ENCODE data around the gene CST3. TPM values are rescaled to one million over a fixed set of nuclear protein-coding genes. Genes with fewer than 3 reads are reported as not detected.
"Not testable (repeated sequence)": the region's sequence is repeated elsewhere in the genome, so short reads cannot be mapped to it uniquely, and the experiment has no call there.

The CST3 gene
- total and polyA plus RNA-seq, 5 experiments from 2014 or later, result 0.65 to 10.7 (median 5.3) TPM

DNA sequence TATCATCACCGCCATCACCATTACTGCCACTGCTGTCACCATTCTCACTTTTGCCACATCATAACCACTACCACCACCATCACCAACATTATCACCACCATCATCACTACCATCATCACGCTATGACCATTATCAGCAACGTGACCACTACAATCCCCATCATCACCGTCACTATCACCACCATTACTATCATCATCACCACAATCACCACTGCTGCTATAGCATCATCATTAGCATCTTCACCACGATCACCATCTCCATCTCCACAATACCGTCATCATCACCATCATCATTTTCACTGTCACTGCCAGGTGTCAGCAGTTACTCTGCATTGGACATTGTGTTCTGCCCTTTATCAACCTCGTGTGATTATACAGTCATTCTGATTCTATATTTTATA is 32.1 kb upstream of the CST3 start:
- Mint-ChIP-seq H3K27ac (no peak overlapping the region), H3K4me1 (no peaks in the 10 kb centered on the region), H3K27me3 (no peaks in the 10 kb centered on the region), H3K4me3 (no peak overlapping the region), H3K9me3 (peaks cover 0 to 2% (median 0%) of the 10 kb centered on the region in 9 donors), H3K36me3 (no peaks in the 10 kb centered on the region)
- POLR2A ChIA-PET, result no interaction called here
- ATAC-seq (no peak), DNase-seq (no peak)

DNA sequence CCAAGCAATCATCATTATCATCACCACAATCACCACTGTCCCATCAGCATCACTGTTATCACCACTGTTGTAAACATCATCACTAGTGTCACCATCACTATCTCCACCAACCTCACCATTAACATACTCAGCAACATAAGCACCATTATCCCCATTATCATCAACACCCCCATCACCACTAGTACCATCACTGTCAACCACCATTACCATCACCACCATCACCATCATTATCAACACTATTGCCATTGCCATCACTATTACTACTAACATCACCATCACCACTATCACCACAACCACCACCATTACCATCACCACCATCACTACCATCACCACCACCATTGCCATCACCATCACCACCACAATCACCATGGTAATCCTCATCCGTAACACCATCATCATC is 31.6 kb upstream of the CST3 start:
- Mint-ChIP-seq H3K27ac (no peak overlapping the region), H3K4me3 (no peak overlapping the region), H3K9me3 (peaks cover 0 to 2% (median 0%) of the 10 kb centered on the region in 9 donors), H3K4me1 (no peaks in the 10 kb centered on the region), H3K36me3 (no peaks in the 10 kb centered on the region), H3K27me3 (no peaks in the 10 kb centered on the region)
- ATAC-seq (no peak), DNase-seq (no peak)
- POLR2A ChIA-PET, result no interaction called here

DNA sequence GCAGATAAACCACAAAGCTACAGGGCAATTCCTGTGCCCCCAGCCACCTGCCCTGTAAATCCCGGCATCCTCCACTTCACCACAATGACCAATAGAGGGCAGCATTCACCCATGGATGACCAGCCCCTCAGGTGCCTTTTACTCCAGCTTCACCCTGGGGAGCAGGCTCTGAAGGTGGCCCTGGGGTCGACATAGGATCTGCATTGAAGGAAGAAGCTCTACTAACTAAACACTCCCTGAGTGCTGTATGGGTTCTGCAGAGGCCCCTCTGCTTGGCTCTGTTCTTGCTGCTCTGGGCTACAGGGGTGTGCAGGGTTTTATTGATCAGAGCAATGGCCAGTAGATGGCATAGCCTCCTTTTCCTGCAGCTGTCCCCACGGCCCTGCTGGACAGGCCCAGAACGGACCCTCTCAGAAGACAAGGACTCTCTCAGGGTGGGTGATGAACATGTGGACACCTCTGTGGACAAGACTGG is 30.8 kb upstream of the CST3 start:
- no peaks in the 10 kb centered on the region for H3K27me3 Mint-ChIP-seq
- no peak overlapping the region for H3K4me3 Mint-ChIP-seq
- no peaks in the 10 kb centered on the region for H3K4me1 Mint-ChIP-seq
- ATAC-seq (no peak), DNase-seq (peak in 6 of 10 donors; percentile 12 to 36 (median 26))
- POLR2A ChIA-PET, result no interaction called here
- no peaks in the 10 kb centered on the region for H3K36me3 Mint-ChIP-seq
- H3K9me3 Mint-ChIP-seq, result peaks cover 0 to 2% (median 0%) of the 10 kb centered on the region in 9 donors
- H3K27ac Mint-ChIP-seq, result no peak overlapping the region

DNA sequence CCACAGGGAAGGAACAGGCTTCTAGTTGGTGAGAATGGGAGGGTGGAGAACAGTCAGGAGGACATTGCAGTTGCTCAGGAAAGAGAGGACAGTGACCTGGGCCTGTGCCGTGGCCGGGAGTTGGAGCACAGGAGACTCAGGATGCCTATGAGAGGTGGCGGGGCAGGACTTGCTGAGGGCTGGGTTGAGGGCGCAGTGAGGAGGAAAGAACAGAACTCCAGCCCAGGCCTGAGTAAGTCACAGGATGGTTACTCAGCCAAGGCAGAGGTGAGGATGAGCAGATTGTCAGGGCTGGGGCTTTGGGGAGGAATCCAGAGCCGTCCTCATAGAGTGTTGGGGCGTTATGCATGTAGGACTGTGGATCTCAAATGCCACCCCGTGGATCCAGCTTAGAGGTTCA is 29.9 kb upstream of the CST3 start:
- no peak for ATAC-seq

DNA sequence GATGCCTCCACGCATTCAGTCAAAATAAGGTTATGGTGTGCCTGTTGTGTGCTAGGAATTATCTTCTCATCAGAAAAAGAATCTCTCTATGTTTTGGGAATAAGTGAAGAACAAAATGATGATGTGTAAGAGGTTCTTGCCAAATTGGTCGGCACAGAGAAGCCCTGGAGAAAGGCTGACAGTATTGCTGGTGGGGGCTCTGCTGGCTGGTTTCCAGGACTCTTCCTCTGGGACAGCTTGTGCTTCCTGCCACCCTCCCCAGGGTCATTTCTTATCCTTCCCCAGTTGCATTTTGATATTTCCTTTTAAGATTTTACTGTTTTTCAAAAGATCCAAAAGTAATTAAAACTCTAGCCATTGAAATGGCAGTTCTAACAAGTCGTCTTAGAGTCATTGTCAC is 28.9 kb upstream of the CST3 start:
- ATAC-seq, result no peak
- Mint-ChIP-seq H3K27ac (no peak overlapping the region), H3K36me3 (no peaks in the 10 kb centered on the region), H3K4me1 (no peaks in the 10 kb centered on the region), H3K4me3 (no peak overlapping the region), H3K9me3 (no peaks in the 10 kb centered on the region), H3K27me3 (no peaks in the 10 kb centered on the region)
- POLR2A ChIA-PET, result no interaction called here
- DNase-seq, result no peak

More for the DNA sequence above, 29.9 kb upstream of the CST3 start:
- H3K4me3 Mint-ChIP-seq, result no peak overlapping the region
- no peaks in the 10 kb centered on the region for H3K9me3 Mint-ChIP-seq
- no peak for DNase-seq
- no peaks in the 10 kb centered on the region for H3K27me3 Mint-ChIP-seq
- POLR2A ChIA-PET, result no interaction called here
- H3K4me1 Mint-ChIP-seq, result no peaks in the 10 kb centered on the region
- no peaks in the 10 kb centered on the region for H3K36me3 Mint-ChIP-seq
- H3K27ac Mint-ChIP-seq, result no peak overlapping the region

DNA sequence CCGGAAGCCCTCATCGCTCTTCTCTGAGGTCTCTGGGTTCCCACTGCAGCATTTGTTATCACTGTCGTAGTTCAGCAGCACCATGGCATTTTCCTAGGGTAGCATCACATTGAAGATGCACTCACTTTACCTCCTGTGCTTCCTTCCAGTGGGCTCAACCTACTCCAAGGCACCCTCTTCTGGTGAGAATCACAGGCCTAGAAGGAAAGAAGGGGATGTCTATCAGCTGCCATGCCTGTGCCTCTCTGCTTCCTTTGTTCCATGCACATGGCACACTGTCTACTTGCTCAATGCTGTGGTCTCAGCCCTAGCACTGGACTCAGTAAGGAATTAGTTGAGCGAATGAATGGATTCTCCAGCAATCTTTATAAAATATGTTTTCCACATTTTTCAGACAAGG is 28.4 kb upstream of the CST3 start:
- DNase-seq (no peak), ATAC-seq (no peak)
- POLR2A ChIA-PET, result no interaction called here
- no peaks in the 10 kb centered on the region for H3K4me1 Mint-ChIP-seq
- no peaks in the 10 kb centered on the region for H3K27me3 Mint-ChIP-seq
- H3K4me3 Mint-ChIP-seq, result no peak overlapping the region
- no peaks in the 10 kb centered on the region for H3K9me3 Mint-ChIP-seq
- H3K27ac Mint-ChIP-seq, result no peak overlapping the region
- no peaks in the 10 kb centered on the region for H3K36me3 Mint-ChIP-seq

DNA sequence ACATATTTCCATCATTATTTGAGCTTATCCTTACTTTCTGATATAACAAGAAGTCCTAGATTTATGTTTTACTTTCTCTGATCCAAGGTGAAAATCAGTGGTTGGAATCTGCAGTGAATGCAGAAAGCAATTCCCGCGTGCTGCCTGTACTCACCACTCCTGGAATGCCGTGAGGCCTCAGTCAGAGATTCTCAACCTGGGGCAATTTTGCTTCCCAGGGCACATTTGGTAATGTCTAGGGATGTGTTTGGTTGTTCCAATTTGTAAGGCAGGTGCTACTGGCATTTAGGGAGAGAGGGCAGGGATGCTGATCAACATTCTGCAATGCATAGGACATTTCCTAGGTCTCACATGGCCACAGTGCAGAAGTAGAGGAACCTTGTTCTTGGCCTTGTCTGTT is 27.2 kb upstream of the CST3 start:
- Mint-ChIP-seq H3K9me3 (no peaks in the 10 kb centered on the region), H3K4me1 (no peaks in the 10 kb centered on the region), H3K36me3 (no peaks in the 10 kb centered on the region), H3K27ac (no peak overlapping the region), H3K27me3 (peaks cover 0 to 1% (median 0%) of the 10 kb centered on the region in 5 donors), H3K4me3 (no peak overlapping the region)
- no peak for DNase-seq
- no peak for ATAC-seq
- POLR2A ChIA-PET, result no interaction called here

DNA sequence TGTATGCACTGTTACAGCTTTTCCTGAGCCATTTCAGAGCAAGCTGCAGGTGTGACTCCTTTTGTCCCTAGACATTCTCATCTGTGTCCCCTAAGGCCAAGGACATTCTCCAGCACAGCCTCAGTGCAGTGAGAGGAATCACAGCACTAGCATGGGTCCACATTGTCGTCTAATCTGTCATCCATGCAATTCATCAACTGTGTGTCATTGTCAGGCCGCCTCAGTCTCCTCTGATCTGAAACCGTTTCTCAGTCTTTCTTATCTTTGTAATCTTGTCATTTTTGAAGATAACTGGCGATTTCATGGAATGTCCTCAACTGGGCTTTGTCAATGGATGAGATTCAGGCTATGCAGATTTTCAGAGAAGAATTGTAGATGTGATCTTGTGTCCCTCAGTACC is 26.3 kb upstream of the CST3 start:
- H3K27me3 Mint-ChIP-seq, ATAC-seq, POLR2A ChIA-PET, H3K36me3 Mint-ChIP-seq, H3K27ac Mint-ChIP-seq, H3K4me1 Mint-ChIP-seq, H3K9me3 Mint-ChIP-seq, DNase-seq, H3K4me3 Mint-ChIP-seq: not testable (repeated sequence)

DNA sequence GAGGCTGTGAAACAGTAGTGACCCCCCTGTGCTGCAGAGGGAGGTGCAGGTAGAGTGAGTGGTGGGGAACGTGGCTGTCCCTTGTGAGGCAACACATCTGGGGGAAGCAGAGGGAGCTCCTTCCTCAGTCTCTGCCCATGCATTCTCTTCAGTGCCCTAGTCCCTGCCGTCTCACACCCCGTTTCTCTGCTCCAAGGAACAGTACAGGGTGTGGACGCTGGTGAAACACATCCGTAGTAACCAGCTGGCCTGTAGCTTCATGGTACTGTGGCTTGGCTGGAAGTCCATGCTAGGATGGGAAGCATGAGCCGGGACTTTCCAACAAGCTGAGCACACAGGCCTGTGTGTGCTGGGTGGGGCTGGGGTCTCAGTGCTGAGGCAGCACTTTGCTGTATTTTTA is 25.4 kb upstream of the CST3 start:
- H3K4me1 Mint-ChIP-seq, result peaks cover 0 to 2% (median 0%) of the 10 kb centered on the region in 4 donors
- DNase-seq (no peak), ATAC-seq (no peak)
- H3K27me3 Mint-ChIP-seq, result peaks cover 0 to 4% (median 0%) of the 10 kb centered on the region in 5 donors
- POLR2A ChIA-PET, result no interaction called here
- no peak overlapping the region for H3K27ac Mint-ChIP-seq
- no peaks in the 10 kb centered on the region for H3K9me3 Mint-ChIP-seq
- no peaks in the 10 kb centered on the region for H3K36me3 Mint-ChIP-seq
- no peak overlapping the region for H3K4me3 Mint-ChIP-seq

DNA sequence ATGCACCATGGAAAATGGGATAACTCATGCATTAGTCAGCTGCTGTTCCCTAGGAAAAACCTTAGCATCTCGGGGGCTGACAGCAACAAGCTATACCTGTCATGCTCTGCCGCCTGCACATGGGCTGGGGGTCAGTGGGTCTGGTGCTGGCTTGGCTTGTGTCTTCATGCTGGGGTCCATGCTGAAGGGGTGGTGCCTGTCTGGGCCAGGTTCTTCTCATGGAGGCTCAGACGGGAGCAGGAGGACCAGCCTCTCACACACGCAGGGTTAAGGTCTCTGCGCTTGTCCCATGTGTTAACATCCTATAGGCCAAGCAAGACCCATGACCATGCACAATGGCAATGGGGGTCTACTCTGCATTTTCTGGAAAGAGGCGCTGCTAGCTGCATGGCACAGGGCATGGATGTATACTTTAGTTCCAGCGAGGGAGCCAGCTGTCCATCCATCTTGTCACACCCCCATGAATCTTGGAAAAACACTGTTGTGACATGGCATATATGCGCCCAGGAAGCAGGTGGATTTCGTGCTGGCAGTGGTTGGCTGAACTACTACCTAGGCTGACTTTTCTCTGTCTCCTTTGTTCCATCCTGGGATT is 24.6 kb upstream of the CST3 start:
- Mint-ChIP-seq H3K4me3 (no peak overlapping the region), H3K27me3 (peaks cover 0 to 4% (median 0%) of the 10 kb centered on the region in 5 donors), H3K4me1 (peaks cover 0 to 2% (median 0%) of the 10 kb centered on the region in 4 donors), H3K9me3 (no peaks in the 10 kb centered on the region), H3K27ac (no peak overlapping the region), H3K36me3 (no peaks in the 10 kb centered on the region)
- POLR2A ChIA-PET, result no interaction called here
- no peak for ATAC-seq
- DNase-seq, result no peak

DNA sequence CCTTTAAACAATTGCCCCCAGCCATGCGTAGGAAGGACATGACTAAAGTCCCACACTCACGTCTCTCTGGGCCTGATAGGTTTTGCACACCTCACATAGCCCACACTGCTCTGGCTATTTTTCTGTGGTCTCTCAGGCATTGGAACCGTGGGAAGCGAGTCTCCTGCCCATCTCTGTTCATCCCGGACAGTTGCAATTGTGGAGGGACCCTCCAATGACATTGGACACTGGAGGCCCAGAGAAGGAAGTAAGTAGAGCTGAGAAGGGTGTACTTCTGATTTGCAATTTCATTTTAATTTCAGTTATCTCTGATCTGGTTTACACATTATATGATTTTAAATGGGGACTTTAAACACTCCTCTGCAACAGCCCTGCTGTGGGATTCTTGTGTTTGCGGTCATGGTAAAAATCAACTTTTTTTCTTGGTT is 23.3 kb upstream of the CST3 start:
- H3K4me1 Mint-ChIP-seq, result peaks cover 0 to 2% (median 0%) of the 10 kb centered on the region in 4 donors
- POLR2A ChIA-PET, result no interaction called here
- ATAC-seq (no peak), DNase-seq (no peak)
- no peaks in the 10 kb centered on the region for H3K36me3 Mint-ChIP-seq
- no peak overlapping the region for H3K4me3 Mint-ChIP-seq
- H3K27ac Mint-ChIP-seq, result no peak overlapping the region
- H3K9me3 Mint-ChIP-seq, result no peaks in the 10 kb centered on the region
- H3K27me3 Mint-ChIP-seq, result peaks cover 0 to 8% (median 2%) of the 10 kb centered on the region in 5 donors

DNA sequence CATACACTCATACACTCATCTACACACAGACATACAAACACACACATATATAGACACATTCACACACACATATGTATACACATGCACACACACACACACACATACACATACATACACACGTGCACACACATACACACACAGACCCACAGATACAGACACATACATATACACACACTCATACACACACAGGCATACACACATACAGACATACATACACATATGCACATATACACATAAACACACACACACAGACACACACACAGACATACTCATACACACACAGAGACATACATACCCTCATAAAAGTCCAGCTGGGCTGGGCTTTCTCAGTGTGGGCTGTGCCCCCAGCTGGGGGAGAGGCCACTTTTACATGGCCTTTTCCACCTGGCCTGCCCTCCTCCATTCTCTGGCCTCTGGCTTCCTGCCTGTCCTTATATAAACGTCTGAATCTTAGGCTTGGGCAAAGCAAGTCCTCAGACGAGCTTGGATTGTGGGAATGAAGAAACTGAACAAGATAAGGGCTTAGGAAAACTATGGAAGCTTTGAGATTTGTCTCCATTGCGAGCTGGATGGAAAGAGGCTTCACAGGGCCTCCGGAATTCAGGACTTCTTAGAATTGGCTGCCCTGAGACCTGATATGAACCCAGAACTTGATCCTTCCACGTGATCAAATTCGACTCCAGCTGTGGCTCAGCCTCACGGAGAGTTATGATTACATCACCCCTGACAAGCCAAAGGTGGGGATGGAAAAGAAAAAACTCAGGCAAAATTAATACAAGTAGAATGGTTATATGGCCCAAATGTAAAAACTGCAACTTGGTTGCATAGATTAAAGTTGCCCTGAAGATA is 22.5 kb upstream of the CST3 start:
- peaks cover 0 to 5% (median 1%) of the 10 kb centered on the region in 4 donors for H3K4me1 Mint-ChIP-seq
- no peak overlapping the region for H3K4me3 Mint-ChIP-seq
- POLR2A ChIA-PET, result no interaction called here
- no peak for DNase-seq
- ATAC-seq, result no peak
- H3K27ac Mint-ChIP-seq, result no peak overlapping the region
- H3K27me3 Mint-ChIP-seq, result peaks cover 0 to 15% (median 4%) of the 10 kb centered on the region in 5 donors
- no peaks in the 10 kb centered on the region for H3K36me3 Mint-ChIP-seq
- no peaks in the 10 kb centered on the region for H3K9me3 Mint-ChIP-seq

DNA sequence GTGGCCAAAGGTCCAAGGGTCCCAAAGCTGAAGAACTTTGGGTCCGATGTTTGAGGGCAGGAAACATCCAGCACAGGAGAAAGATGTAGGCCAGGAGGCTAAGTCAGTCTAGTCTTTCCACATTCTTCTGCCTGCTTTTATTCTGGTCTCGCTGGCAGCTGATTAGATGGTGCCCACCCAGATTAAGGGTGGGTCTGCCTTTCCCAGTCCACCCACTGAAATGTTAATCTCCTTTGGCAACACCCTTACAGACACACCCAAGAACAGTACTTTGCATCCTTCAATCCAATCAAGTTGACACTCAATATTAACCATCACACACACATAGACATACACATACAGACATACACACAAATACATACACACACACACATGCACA is 21.8 kb upstream of the CST3 start:
- POLR2A ChIA-PET, result not testable (repeated sequence)

More for the DNA sequence above, 21.8 kb upstream of the CST3 start:
- not testable (repeated sequence) for ATAC-seq, DNase-seq, H3K9me3 Mint-ChIP-seq, H3K27ac Mint-ChIP-seq, H3K4me1 Mint-ChIP-seq, H3K36me3 Mint-ChIP-seq, H3K4me3 Mint-ChIP-seq
- H3K27me3 Mint-ChIP-seq, result peaks cover 0 to 15% (median 5%) of the 10 kb centered on the region in 5 donors

All from naive thymus-derived CD8-positive, alpha-beta T cell (primary cell).